HEK293 (cell line): Measurements from ENCODE around the gene ETHE1.

ENCODE experiments used
- CTCF ChIA-PET: fragments of 350-600 bp; formaldehyde crosslinking; extraction: SDS; loops from one replicate; lab custom pipeline; 2021; ENCODE audit warnings: antibody characterized with exemption; lab: Yijun Ruan, JAX
- POLR2A ChIA-PET: fragments of 300-600 bp; formaldehyde crosslinking; extraction: SDS; loops from one replicate; lab custom pipeline; 2020; ENCODE audit warnings: antibody characterized with exemption, inconsistent platforms; lab: Yijun Ruan, JAX
- H3K27ac ChIP-seq: fragments of 200-500 bp; sonication (Bioruptor generic); 2 replicates; pipeline ENCODE4 v1.5.1; 2014; ENCODE audit warnings: low read depth, low read length, control low read depth, inconsistent platforms; ENCODE audit errors: extremely low read depth
- H3K36me3 ChIP-seq, 2 experiments: fragments of 200-500 bp in 1 of 2; sonication (Bioruptor generic) in 1 of 2; 1 replicate in 1 of 2; 2 replicates in 1 of 2; pipeline ENCODE4 v1.5.1; 2014 to 2017; ENCODE audit warnings: inconsistent platforms in 2 of 2, low read length in 2 of 2; ENCODE audit not compliant: control insufficient read depth in 2 of 2, insufficient read depth in 1 of 2
- H3K4me1 ChIP-seq: fragments of 200-500 bp; sonication (Bioruptor generic); 2 replicates; pipeline ENCODE4 v1.5.1; 2014; ENCODE audit warnings: mild to moderate bottlenecking, low read length, inconsistent platforms; ENCODE audit not compliant: control insufficient read depth, insufficient read depth
- H3K4me3 ChIP-seq: 2 replicates; pipeline ENCODE4 v1.5.1; 2011; ENCODE audit warnings: low read depth, mild to moderate bottlenecking, control low read depth, low read length, moderate library complexity
- H3K9me3 ChIP-seq: fragments of 200-500 bp; sonication (Bioruptor generic); 2 replicates; pipeline ENCODE4 v1.5.1; 2014; ENCODE audit warnings: low read depth, low read length, inconsistent platforms; ENCODE audit not compliant: control insufficient read depth, insufficient read depth
- EGR2 ChIP-seq: fragments of 450-650 bp; formaldehyde crosslinking; IDR thresholded peaks from 2 replicates; pipeline ENCODE4 v1.5.1; 2016; ENCODE audit warnings: low read depth, missing biosample characterization, missing genetic modification characterization
- IKZF3 ChIP-seq: fragments of 450-650 bp; IDR thresholded peaks from 2 replicates; pipeline ENCODE4 v1.5.0; 2018; ENCODE audit warnings: missing biosample characterization, mild to moderate bottlenecking, missing genetic modification characterization, moderate library complexity
- ZFHX2 ChIP-seq: fragments of 450-650 bp; formaldehyde crosslinking; conservative IDR thresholded peaks from 2 replicates; pipeline ENCODE4 v1.5.1; 2016; ENCODE audit warnings: missing biosample characterization, missing genetic modification characterization
- ZNF341 ChIP-seq: fragments of 450-650 bp; formaldehyde crosslinking; IDR thresholded peaks from 2 replicates; pipeline ENCODE4; 2016; ENCODE audit warnings: low read depth, missing biosample characterization, missing genetic modification characterization
- ZNF354C ChIP-seq: fragments of 450-650 bp; formaldehyde crosslinking; IDR thresholded peaks from 2 replicates; pipeline ENCODE4 v1.5.1; 2016; ENCODE audit warnings: missing biosample characterization, missing genetic modification characterization, low read depth, borderline replicate concordance
- ZNF776 ChIP-seq: fragments of 450-650 bp; formaldehyde crosslinking; IDR thresholded peaks from 2 replicates; pipeline ENCODE4 v1.5.0; 2017; ENCODE audit warnings: missing biosample characterization, missing genetic modification characterization, borderline replicate concordance
- ZXDB ChIP-seq: fragments of 450-650 bp; formaldehyde crosslinking; IDR thresholded peaks from 2 replicates; pipeline ENCODE4 v1.5.1; 2016; ENCODE audit warnings: missing biosample characterization, missing genetic modification characterization
- TF ChIP-seq, protein P1 (sequence below): fragments of 450-650 bp; IDR thresholded peaks from 2 replicates; pipeline ENCODE4 v1.5.1; 2018; ENCODE audit warnings: missing biosample characterization, mild to moderate bottlenecking, missing genetic modification characterization
- TF ChIP-seq, protein P2 (sequence below): fragments of 450-650 bp; formaldehyde crosslinking; IDR thresholded peaks from 2 replicates; pipeline ENCODE4 v1.5.1; 2017; ENCODE audit warnings: missing biosample characterization, missing genetic modification characterization
- TF ChIP-seq, protein P3 (sequence below): fragments of 450-650 bp; formaldehyde crosslinking; IDR thresholded peaks from 2 replicates; pipeline ENCODE4 v1.5.1; 2016; ENCODE audit warnings: missing biosample characterization, missing genetic modification characterization
- TF ChIP-seq, protein P4 (sequence below): fragments of 450-650 bp; formaldehyde crosslinking; IDR thresholded peaks from 2 replicates; pipeline ENCODE4 v1.5.1; 2017; ENCODE audit warnings: missing biosample characterization, missing genetic modification characterization

ETHE1 gene

DNA sequence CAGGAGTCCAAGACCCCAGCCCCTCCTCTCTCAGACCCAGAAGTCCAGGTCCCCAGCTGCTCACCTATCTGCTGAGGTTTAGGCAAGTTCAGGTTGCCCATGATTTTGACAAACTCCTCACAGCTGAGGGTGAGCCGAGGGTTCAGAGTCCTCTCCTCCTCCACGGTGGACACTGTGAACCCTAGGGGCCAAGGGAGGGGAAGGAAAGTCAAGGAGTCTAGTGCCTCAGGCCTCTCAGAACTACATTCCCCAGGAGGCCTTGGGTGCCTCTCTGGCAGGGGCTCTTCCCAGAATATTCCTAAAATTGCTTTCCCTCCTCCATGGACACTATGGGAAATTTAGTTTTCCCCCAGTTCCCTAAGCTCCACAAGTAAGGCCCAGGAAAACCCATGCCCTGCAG lies 19.1 kb downstream of the ETHE1 start:
- H3K36me3 ChIP-seq, result peaks cover 13 to 25% of the 10 kb centered on the region in 2 experiments
- CTCF ChIA-PET, result interaction anchor here (0.7 to 11.9 kb wide), 3 partner anchors 12 to 409 kb away, joined by 3 to 97 read pairs (median 39); no protein-coding TSS in a partner anchor

GRCh38 chr19:43506629-43507028 lies 20.4 kb downstream of the ETHE1 start:
- H3K4me1 ChIP-seq, result peaks cover 15% of the 10 kb centered on the region; the same call in 1 of the 2 replicates
- ChIA-PET CTCF (interaction anchor here (0.7 to 11.9 kb wide), 4 partner anchors 13 to 339 kb away, joined by 3 to 97 read pairs (median 26); no protein-coding TSS in a partner anchor), POLR2A (no interaction called here)
- H3K27ac ChIP-seq, result 0 out of 2 replicates have a peak overlapping the region, but pooled peaks have one; percentile 24
- TF ChIP-seq ZFHX2 (tag by site-specific recombination) (peak; percentile 85), EGR2 (peak; percentile 84), ZNF341 (0 out of 2 replicates have a peak, but pooled peaks have one; percentile 33)
- TF ChIP-seq, protein P1, sequence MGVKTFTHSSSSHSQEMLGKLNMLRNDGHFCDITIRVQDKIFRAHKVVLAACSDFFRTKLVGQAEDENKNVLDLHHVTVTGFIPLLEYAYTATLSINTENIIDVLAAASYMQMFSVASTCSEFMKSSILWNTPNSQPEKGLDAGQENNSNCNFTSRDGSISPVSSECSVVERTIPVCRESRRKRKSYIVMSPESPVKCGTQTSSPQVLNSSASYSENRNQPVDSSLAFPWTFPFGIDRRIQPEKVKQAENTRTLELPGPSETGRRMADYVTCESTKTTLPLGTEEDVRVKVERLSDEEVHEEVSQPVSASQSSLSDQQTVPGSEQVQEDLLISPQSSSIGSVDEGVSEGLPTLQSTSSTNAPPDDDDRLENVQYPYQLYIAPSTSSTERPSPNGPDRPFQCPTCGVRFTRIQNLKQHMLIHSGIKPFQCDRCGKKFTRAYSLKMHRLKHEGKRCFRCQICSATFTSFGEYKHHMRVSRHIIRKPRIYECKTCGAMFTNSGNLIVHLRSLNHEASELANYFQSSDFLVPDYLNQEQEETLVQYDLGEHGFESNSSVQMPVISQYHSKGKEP (tag by site-specific recombination), result 0 out of 2 replicates have a peak, but pooled peaks have one; percentile 18
- TF ChIP-seq, protein P2, sequence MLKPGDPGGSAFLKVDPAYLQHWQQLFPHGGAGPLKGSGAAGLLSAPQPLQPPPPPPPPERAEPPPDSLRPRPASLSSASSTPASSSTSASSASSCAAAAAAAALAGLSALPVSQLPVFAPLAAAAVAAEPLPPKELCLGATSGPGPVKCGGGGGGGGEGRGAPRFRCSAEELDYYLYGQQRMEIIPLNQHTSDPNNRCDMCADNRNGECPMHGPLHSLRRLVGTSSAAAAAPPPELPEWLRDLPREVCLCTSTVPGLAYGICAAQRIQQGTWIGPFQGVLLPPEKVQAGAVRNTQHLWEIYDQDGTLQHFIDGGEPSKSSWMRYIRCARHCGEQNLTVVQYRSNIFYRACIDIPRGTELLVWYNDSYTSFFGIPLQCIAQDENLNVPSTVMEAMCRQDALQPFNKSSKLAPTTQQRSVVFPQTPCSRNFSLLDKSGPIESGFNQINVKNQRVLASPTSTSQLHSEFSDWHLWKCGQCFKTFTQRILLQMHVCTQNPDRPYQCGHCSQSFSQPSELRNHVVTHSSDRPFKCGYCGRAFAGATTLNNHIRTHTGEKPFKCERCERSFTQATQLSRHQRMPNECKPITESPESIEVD (tag by site-specific recombination), result no peak
- H3K4me3 ChIP-seq, result no peak overlapping the region
- H3K9me3 ChIP-seq, result no peaks in the 10 kb centered on the region
- H3K36me3 ChIP-seq, result peaks cover 19 to 25% of the 10 kb centered on the region in 2 experiments

More for the DNA sequence above, 19.1 kb downstream of the ETHE1 start:
- no peak overlapping the region for H3K27ac ChIP-seq
- H3K4me1 ChIP-seq, result peaks cover 13% of the 10 kb centered on the region; the same call in 1 of the 2 replicates
- no peak overlapping the region for H3K4me3 ChIP-seq
- POLR2A ChIA-PET, result interaction anchor here (0.7 kb wide), 1 partner anchor 13 kb away, joined by 3 read pairs; no protein-coding TSS in a partner anchor
- H3K9me3 ChIP-seq, result no peaks in the 10 kb centered on the region; the same call in 1 of the 2 replicates
- TF ChIP-seq ZXDB (tag by site-specific recombination) (0 out of 2 replicates have a peak, but pooled peaks have one; percentile 36), ZNF354C (no peak), ZNF776 (tag by site-specific recombination) (no peak), ZNF341 (peak; percentile 47; the same call in 1 of the 2 replicates), IKZF3 (tag by site-specific recombination) (peak; percentile 67; the same call in 1 of the 2 replicates)
- TF ChIP-seq, protein P3, sequence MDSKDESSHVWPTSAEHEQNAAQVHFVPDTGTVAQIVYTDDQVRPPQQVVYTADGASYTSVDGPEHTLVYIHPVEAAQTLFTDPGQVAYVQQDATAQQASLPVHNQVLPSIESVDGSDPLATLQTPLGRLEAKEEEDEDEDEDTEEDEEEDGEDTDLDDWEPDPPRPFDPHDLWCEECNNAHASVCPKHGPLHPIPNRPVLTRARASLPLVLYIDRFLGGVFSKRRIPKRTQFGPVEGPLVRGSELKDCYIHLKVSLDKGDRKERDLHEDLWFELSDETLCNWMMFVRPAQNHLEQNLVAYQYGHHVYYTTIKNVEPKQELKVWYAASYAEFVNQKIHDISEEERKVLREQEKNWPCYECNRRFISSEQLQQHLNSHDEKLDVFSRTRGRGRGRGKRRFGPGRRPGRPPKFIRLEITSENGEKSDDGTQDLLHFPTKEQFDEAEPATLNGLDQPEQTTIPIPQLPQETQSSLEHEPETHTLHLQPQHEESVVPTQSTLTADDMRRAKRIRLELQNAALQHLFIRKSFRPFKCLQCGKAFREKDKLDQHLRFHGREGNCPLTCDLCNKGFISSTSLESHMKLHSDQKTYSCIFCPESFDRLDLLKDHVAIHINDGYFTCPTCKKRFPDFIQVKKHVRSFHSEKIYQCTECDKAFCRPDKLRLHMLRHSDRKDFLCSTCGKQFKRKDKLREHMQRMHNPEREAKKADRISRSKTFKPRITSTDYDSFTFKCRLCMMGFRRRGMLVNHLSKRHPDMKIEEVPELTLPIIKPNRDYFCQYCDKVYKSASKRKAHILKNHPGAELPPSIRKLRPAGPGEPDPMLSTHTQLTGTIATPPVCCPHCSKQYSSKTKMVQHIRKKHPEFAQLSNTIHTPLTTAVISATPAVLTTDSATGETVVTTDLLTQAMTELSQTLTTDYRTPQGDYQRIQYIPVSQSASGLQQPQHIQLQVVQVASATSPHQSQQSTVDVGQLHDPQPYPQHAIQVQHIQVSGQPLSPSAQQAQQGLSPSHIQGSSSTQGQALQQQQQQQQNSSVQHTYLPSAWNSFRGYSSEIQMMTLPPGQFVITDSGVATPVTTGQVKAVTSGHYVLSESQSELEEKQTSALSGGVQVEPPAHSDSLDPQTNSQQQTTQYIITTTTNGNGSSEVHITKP, result peak; percentile 15; the same call in 1 of the 2 replicates
- TF ChIP-seq, protein P4, sequence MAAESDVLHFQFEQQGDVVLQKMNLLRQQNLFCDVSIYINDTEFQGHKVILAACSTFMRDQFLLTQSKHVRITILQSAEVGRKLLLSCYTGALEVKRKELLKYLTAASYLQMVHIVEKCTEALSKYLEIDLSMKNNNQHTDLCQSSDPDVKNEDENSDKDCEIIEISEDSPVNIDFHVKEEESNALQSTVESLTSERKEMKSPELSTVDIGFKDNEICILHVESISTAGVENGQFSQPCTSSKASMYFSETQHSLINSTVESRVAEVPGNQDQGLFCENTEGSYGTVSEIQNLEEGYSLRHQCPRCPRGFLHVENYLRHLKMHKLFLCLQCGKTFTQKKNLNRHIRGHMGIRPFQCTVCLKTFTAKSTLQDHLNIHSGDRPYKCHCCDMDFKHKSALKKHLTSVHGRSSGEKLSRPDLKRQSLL (tag by site-specific recombination), result no peak
- TF ChIP-seq, all 188 proteins: peak for 4
